Fibroblast of villous mesenchyme (primary cell): ENCODE data around the gene MGST3. TPM values are rescaled to one million over a fixed set of nuclear protein-coding genes. Genes with fewer than 3 reads are reported as not detected.
"Not testable (repeated sequence)": the region's sequence is repeated elsewhere in the genome, so short reads cannot be mapped to it uniquely, and the experiment has no call there.

Experiments
- DNase-seq: peaks from one replicate; pipeline ENCODE4 v3.0.0-alpha.2; 2010; ENCODE audit warnings: low read depth
- H3K4me3 ChIP-seq: 2 replicates; pipeline ENCODE4 v1.5.1; 2011; ENCODE audit warnings: low read depth, mild to moderate bottlenecking, low read length
- CTCF ChIP-seq: IDR thresholded peaks from 2 replicates; pipeline ENCODE4 v1.5.1; 2012; ENCODE audit warnings: low read depth, mild to moderate bottlenecking, low read length; ENCODE audit not compliant: insufficient read depth
- total RNA-seq: library from RNA; depleted of rRNA; stranded (reverse); fragments of >200 nt; gene quantifications from 2 replicates; pipeline ENCODE4 v1.2.3, GENCODE V29; 2012

Gene MGST3
- total RNA-seq, 1 donor, result 126 TPM

GRCh38 chr1:165597883-165598675 lies 33.0 kb upstream of the MGST3 start:
- H3K4me3 ChIP-seq, result peak overlapping the region; percentile 69
- no peak for TF ChIP-seq CTCF

GRCh38 chr1:165598676-165599059 lies 32.4 kb upstream of the MGST3 start:
- TF ChIP-seq CTCF, result no peak
- H3K4me3 ChIP-seq, result peak overlapping the region; percentile 69
- no peak for DNase-seq

More at GRCh38 chr1:165597883-165598675, 33.0 kb upstream of the MGST3 start:
- DNase-seq, result peak; percentile 95

- H3K4me3 ChIP-seq, result no peak overlapping the region
- TF ChIP-seq CTCF, result no peak
- DNase-seq, result no peak
These were observed 30.2 kb upstream of the MGST3 start for GRCh38 chr1:165600793-165601192.

- DNase-seq, result no peak
- TF ChIP-seq CTCF, result no peak
These were observed 27.2 kb upstream of the MGST3 start for GRCh38 chr1:165603810-165604209.

GRCh38 chr1:165605246-165605645 lies 25.8 kb upstream of the MGST3 start:
- H3K4me3 ChIP-seq, result no peak overlapping the region
- no peak for TF ChIP-seq CTCF
- DNase-seq, result no peak

More at GRCh38 chr1:165603810-165604209, 27.2 kb upstream of the MGST3 start:
- H3K4me3 ChIP-seq, result no peak overlapping the region

GRCh38 chr1:165606676-165607075 lies 24.4 kb upstream of the MGST3 start:
- DNase-seq, result peak; percentile 33
- H3K4me3 ChIP-seq, result not testable (repeated sequence)

- H3K4me3 ChIP-seq, result no peak overlapping the region
- TF ChIP-seq CTCF, result no peak
- DNase-seq, result no peak
These were observed 20.2 kb upstream of the MGST3 start for GRCh38 chr1:165610866-165611265.
